CD4-positive, alpha-beta T cell treated with Interferon alpha-2 for 1 hour (primary cell): ENCODE measurements around the gene TGFB1I1.
"Not testable (repeated sequence)": the region's sequence is repeated elsewhere in the genome, so short reads cannot be mapped to it uniquely, and the experiment has no call there.

Experiments used
- DNase-seq, 2 donors: peaks; one replicate each; pipeline ENCODE4 v3.0.0-alpha.2; 2020 to 2022

TGFB1I1 gene

DNA sequence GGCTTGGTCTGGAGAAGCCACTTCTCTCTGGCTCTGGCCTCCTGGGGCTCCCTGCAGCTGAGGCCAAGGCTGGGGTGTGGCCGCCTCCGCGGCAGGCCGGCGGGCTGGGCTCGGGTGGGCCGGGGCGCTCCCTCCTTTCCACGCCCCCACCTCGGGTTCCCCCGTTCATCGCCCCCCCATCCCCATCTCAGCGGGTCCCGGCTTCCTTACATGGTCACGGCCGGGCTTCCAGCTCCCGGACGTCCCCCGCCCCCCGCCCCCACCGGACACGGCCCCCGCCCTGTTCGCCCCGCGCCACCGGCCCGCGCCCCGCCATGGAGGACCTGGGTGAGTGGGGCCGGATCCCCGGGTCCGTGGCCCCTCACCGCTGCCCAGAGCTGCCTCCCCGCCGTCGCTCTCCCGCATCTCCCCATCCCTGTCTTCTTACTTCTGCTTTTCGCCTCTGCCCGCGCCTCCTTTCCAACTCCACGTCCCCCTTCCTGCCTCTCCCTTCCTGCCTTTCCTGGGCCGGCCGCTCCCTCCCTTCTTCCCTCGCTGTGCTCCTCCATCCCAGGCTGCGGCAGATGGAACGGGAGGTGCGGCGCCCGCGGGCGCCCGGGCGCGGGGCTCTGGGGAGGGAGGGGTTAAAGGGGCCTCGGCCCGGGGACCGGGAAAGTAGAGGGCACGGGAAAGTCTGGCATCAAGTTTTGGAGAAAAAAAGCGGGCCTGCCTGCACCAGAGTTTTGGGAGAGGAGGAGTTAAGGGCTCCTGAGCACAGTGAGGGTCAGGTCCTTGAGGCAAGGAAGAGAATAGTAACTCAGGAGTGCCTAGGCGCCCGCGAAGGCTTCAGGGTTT lies at the start of gene TGFB1I1:
Gene TGFB1I1 (plus strand): TSS at position 278 of the 834 bp plus-strand sequence. CDS start 37 bp downstream, at position 315.
- DNase-seq = no peak

DNA sequence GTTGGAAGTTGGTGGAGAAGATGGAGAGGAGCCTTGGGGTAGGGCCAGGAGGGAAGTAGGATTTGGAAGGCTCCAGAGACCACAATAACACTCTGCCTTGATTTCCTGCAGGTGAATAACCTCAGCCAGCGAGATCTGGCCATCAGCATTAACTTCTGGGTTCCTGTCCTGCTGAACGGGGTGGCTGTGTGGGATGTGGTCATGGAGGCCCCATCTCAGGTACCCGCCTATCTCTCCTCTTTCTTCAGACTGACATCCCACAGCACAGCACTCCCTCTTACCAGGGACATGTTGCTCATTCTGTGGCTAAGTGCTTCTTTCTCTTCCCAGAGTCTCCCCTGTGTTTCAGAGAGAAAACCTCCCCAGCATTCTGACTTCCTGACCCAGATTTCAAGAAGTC lies 48.7 kb upstream of the TGFB1I1 start:
- no peak for DNase-seq

DNA sequence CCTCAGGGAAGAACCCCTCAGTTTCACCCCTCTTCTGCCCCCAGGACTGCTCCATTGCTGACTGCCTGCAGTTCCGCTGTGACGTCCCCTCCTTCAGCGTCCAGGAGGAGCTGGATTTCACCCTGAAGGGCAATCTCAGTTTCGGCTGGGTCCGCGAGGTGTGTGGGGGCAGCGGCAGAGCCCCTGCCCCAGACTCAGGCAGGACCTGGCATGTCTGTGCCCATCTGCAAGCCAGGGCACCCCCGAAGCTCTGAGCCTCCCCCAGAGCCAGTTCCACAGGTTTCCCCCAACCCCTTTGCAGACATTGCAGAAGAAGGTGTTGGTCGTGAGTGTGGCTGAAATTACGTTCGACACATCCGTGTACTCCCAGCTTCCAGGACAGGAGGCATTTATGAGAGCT lies 48.2 kb upstream of the TGFB1I1 start:
- DNase-seq = no peak

DNA sequence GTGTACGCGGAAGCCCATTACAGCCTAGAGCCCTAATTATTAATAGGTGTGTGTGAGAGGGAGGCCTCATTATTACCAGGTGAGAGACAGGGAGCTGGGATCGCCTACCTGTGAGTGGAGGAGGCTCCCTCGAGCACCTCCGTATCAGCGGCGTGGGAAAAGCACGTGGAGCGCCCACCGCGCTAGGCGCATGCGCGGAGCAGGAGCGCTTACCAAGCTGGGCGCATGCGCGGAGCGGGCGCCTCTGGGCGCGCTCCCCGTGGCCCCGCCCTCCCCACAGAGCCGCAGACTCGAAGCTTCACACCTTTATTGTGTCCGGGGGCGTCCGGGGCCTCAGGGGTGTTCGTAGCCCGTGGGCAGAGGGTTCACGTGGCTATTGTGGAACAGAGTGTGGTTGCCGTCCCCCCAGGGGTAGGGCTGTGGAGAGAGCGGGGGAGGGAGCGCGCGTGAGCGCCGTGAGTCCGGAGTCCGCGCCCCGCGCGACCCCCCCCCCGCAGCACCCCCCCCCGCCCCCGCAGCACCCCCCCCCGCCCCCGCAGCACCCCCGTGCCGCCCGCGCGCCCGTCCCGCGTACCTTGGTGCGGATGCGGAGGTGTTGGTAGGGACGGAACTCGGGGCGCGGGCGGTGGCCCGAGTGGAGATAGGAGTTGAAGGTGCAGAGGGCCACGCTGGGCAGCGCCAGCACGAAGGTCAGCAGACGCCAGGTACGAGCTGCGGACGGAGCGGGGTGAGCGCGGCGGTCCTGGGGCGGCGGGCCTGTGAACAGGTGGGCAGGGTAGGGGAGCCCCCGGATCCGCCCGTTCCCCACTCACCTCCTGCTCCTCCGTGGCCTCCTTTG lies 44.3 kb upstream of the TGFB1I1 start:
- DNase-seq = peak; percentile 76 to 78

DNA sequence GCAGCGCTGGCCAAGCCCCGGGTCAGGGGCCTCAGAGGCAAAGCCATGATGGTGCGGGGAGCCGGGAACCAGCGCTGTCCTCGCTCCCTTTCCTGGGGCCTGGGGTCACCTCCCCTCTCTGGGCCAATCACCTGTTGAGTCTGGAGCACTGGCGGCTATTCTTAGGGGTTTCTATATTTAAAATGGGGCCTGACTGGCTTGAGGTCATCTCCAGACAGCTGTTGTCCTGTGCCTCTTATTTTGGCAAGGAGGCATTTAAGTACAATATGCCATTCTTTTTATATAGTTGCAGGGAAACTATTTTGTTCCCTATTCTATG lies 43.7 kb upstream of the TGFB1I1 start, which contains the start of gene COX6A2:
Gene COX6A2 (minus strand): TSS at position 82 of the 319 bp plus-strand sequence. CDS start 35 bp downstream, at position 47.
- DNase-seq = no peak

DNA sequence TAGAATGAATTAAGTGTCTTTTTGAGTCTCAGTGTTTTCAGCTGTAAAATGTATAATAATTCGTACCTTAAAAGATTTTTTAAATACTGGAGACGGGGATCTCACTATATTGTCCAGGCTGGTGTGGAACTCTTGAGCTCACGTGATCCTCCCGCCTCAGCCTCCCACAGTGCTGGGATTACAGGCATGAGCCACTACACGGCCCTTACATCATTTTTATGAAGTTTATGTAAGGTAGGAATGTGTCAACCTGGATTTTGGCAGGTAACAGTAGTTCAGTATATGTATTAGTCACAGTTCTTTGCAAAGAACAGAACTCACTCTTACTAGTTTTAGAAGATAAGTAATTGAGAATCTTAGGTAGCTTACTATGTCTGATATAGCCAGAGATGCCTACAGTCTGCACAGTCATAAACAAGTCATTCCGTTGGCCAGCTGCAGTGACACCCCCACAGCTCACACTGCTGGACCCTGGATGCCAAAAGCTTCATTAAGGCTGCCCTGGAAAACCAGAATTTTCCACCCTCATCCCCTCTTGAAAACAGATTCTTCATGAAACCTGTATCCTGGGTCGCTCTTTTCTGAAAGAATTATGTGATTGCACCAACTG lies 43.2 kb upstream of the TGFB1I1 start:
- DNase-seq = no peak

DNA sequence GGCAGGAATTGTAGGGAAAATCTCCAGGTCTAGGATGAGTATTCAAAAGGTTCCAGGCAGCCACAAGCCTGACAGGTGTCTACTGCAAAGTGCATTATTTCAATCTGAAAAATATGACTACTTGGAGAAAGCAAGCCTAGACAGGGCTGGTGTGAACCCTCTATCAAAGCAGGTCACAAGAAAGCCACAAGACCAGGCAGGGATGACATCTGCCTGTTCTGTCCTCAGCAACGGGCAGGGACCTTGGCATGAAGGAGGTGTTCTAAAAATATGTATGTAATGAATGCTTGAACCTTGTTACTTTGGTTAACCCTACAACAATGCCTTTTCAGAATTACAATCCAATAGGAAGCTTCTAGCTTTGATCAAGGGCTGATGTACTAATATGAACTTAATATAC lies 42.6 kb upstream of the TGFB1I1 start:
- no peak for DNase-seq

DNA sequence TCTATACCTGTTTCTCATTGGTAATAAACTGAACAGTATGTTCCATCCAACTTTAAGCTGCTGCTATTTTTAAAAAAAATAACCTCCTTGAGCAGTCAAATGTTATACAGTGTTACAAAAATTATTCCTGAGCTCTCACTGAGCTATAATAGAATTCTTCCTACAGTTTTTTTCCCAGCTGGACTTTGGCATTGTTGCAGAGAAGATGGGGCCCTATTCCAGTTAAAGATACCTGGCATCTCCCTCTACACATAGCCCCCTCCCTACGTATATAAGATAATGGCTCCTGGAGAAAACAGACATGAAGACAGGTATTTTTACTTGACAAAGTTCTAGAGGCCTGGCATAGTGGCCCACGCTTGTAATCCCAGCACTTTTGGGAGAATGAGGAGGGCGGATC lies 42.2 kb upstream of the TGFB1I1 start:
- no peak for DNase-seq

DNA sequence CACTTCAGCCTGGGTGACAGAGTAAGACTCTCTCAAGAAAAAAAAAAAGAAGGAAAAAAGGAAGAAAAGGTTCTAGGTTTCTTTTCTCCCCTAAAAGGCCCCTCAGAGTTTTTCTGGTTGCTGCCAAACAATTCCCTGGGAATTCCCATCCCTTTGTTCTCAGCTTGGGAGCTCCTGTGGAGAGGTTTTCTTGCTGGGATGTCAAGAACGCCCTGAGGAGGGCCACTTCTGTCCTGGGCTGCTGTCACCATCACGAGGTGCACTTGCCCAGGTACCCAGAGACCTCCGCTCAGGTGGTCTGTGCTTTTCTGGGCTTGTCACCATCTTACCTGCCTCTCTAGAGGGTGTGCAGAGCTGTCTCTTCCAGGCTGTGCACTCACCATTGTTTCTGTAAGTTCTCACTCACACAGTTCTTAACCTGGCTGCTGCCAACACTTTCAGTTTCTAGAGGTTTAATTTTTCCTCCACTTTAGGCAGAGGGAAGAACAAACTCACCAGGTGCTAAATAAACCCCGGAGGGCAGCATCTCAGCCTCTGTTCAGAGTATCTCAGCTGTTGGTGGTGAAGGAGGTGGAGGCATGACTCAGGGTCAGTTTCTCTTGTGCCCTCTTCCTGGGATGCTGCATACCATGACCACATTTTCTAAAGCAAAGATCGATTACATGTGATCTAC lies 41.4 kb upstream of the TGFB1I1 start:
- DNase-seq = no peak

DNA sequence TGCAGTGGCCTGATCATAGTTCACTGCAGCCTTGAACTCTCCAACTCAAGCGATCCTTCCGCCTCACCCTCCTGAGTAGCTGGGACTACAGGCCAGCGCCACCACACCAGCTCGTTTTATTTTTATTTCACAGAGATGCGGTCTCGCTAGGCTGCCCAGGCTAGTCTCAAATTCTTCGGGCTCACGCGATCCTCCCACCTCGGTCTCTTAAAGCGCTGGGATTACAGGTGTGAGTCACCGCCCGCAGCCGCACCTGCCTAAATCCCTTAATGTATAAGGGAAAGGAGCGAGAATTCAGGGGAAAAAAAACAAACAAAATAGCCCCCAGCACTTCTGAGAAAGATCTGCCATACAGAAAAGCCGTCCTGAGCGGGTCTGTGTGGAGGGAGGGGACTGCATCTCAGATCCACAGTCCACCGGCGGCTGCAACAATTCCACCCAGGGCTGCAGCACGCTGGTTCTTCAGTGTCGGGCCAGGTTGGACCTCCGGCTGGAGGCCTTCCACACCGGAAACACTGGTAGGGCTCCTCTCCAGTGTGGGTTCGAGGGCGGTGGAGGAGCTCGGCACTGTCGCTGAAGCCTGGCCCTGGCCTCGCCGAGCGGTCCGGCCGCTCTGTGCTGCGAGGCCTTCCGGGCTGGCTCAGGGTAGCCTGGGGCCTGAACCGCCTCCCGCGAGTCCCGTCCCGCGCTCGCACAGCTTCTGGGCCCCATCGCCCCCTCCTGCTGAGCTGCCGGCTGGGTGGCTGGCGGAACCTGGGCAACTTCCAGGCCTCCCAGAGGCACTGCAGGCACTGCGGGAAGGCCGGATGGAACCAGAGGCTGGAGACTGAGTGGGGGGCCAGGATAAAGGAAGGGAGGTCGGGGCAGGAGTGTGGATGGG lies 36.4 kb upstream of the TGFB1I1 start:
- no peak for DNase-seq

DNA sequence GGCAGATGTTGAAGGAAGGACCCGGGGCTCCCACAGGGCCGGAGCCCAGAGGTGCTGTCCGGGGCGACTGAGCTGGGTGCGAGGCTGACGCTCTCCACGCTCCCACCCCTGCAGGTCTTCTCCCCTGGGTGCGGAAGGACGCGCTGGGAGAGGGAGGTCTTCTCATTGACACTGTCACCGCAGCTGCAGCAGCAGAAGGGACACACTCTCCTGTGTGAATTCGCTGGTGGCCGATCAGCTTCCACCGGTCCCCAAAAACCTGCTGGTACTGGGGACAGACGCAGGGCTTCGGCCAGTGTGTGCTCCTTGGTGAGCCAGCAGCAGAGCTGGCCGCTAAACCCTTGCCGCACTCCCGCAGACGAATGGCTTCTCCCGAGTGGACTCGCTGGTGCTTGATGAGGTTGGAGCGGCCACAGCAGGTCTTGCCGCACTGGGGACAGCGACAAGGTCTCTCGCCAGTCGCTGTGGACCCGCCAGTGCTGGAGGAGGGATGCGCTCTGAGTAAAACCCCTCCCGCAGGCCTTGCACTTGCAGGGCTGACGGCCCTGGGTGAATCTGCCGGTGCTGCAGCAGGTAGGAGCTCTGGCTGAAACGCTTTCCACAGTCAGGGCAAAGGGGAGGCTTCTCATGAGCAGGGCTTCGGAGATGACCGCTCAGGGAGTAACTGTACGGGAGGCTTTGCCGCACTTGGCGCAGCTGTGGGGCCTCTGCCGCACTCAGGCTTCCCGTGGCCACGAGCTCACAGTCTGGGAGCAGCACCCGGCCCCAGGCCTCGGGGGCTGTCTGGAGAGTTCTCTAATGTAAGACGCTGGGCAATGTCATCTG lies 35.5 kb upstream of the TGFB1I1 start:
- no peak for DNase-seq

DNA sequence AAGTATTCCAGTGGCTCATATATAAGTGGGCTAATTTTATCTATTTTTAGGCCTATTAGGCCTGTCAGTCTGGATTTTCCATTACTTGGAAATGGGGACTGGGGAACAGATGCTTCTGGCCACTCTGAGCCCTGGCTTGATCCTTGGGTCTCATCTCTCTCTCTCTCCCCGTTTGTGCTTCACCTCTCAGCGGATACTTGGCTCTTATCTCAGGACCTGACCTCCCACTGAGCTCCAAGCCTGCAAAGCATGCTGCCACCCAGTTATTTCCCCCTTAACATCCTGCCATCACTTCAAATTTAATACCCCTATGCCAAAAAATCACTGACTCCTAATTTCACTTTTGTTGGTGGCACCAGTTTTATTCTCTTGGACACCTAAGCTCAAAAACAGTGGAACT lies 33.5 kb upstream of the TGFB1I1 start:
- DNase-seq = no peak

DNA sequence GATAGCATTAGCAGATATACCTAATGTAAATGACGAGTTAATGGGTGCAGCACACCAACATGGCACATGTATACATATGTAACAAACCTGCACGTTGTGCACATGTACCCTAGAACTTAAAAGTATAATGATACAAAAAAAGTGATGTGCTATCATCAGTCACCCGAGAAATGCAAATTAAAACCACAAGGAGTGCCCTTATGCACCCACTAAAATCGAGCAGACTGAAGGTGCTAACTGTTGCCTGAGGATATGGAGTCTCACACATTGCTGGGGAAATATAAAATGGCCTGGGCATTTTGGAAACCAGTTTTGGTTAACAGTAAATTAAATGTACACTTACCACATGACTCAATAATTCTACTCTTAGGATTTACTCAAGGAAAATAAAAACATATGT lies 32.9 kb upstream of the TGFB1I1 start:
- DNase-seq = not testable (repeated sequence)

DNA sequence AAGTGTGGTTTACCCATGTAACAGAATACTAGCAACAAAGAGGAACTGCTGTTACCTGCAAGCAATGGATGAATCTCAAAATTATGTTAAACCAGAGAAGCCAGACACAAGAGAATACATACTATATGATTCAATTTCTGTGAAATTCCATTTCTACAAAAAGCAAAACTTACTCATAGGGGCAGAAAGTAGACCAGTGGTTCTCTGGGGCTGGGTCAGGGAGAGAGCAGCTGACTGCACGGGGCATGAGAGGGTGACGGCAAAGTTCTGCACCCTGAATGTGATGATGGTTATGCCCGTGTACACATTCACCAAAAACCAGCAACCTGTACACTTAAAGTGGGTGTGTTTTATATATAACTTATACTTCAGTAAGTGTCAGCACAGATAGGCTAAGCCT lies 32.4 kb upstream of the TGFB1I1 start:
- no peak for DNase-seq

DNA sequence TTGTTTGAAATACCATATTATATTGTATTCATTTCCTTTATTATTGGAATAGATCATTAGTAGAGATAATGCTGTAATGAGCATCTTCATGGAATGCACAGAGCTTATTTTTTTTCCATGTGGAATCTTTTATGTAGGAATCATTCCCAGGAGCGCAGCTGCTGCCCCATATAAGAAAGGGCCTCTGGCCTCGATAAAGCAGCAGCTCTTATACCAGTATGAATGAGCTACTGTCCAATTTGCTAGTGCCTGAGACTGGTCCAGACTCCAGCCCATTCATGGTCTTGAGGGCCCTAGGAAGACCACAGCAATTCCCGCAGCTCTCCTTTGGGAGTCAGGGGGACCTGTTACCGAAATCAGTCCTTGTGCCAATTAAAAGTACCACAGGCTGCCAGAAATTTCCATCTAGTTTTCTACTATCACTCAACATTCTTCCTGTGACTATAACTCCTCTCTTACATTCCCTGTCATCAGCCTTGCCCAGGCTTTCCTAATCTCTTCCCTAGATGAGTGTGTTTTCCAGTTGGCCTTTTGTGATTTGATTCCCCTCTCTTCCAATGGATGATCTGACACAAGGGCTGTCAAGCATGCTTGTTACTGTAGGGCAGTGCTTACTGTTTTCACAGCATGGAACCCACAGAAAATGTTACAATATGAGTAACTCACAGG lies 31.3 kb upstream of the TGFB1I1 start:
- DNase-seq = no peak

DNA sequence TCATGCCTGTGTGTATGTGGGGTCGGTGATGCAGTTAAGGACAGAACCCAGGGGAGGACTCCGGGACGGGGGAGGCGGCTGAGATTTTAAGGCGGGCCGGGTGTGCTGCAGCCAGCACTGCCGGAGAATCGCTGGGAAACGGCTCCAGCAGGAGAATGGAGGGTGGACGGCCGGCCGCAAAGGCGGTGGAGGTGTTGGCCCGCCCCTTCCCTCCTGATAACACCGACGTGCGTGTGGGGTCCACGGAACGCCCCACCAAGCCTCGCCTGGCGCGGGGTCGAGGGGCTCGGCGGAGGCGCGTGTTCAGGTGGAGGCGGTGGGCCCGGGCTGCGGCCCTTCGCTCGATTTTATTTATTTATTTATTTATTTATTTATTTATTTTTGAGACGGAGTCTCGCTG lies 30.0 kb upstream of the TGFB1I1 start:
- no peak for DNase-seq

DNA sequence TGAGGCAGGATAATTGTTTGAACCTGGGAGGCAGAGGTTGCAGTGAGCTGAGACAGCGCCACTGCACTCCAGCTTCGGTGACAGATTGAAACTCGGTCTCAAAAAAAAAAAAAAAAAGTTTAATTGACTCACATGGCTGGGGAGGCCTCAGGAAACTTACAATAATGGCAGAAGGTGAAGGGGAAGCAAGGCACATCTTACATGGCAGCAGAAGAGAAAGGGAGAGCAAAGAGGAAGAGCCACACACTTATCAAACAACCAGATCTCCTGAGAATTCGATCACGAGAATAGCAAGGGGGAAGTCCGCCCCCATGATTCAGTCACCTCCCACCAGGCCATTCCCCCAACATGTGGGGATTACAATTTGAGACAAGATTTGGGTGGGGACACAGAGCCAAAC lies 26.0 kb upstream of the TGFB1I1 start:
- not testable (repeated sequence) for DNase-seq

DNA sequence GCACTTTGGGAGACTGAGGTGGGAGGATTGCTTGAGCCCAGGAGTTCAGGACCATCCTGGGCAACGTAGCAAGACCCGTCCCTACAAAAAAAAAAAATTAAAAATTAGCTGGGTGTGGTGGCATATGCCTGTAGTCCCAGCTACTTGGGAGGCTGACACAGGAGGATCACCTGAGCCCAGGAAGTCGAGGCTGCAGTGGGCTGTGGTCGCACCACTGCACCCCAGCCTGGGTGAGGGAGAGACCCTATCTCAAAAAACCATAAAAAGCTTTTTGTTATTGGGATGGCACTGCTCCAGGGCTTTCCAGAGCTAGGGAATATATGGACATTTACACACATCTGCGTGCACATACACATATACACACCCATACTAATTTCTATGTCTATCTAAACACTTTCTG lies 20.8 kb upstream of the TGFB1I1 start:
- no peak for DNase-seq

DNA sequence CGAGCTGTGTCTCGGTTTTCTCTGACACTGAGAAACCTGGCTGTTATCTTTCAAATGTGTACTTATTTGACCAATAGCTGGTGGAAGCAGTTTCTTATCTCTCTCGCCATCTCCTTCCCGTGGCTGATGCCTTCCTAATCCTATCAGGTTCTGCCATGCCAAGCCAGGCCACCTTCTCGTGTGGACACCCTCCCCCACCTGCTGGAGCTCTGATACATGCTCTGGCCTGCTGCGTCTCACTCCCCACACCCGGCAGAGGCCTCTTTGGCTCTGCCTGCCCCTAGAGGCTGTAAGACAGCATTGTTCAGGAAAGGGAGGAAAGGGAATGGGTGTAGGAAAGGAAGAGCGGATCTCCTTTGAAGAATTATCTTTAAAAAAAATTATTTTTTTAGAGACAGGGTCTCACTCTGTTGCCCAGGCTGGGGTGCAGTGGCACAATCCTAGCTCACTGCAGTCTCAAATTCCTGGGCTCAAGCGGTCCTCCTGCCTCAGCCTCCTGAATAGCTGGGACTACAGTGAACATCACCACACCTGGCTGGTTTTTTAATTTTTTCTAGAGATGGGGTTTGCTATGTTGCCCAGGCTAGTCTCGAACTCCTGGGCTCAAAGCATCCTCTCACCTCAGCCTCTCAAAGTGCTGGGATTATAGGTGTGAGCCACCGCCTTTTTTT lies 20.1 kb upstream of the TGFB1I1 start:
- DNase-seq = no peak

DNA sequence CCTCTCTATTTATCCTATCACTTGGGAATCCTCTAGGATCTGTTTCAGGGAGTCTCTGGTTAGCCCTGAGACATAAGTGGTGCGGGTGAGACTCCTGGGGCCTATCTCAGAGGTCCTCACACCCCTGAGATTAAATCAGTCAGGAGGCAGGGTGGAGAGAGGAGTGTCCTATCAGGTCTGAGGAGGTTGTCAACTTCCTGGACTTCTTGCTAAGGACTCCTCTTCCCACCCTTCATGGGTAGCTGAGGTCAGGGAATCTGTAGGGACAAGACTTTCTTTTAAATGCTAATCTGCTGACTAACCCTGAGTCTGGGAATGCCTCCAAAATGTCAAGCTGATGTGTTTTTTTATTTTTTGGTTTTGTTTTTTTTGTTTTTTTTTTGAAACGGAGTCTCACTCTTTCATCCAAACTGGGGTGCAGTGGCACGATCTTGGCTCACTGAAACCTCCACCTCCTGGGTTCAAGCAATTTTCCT lies 19.3 kb upstream of the TGFB1I1 start:
- DNase-seq = no peak
